ENCODE measurements around the gene CEP70.
"Not testable (repeated sequence)": the region's sequence is repeated elsewhere in the genome, so short reads cannot be mapped to it uniquely, and the experiment has no call there.

CEP70 gene

GRCh38 chr3:138465925-138466324 is 128.1 kb downstream of the CEP70 start:
- no peak for DNase-seq

GRCh38 chr3:138465451-138465850 is 128.6 kb downstream of the CEP70 start:
- no peak for DNase-seq

GRCh38 chr3:138464491-138464860 is 129.6 kb downstream of the CEP70 start:
- no peak for DNase-seq

- DNase-seq = no peak
These were observed 130.2 kb downstream of the CEP70 start for GRCh38 chr3:138463724-138464490.

GRCh38 chr3:138461896-138462295 is 132.2 kb downstream of the CEP70 start:
- no peak for DNase-seq

- no peak for DNase-seq
These were observed 132.8 kb downstream of the CEP70 start for GRCh38 chr3:138461246-138461645.

- DNase-seq = no peak
These were observed 133.4 kb downstream of the CEP70 start for GRCh38 chr3:138460536-138461205.

- no peak for DNase-seq
These were observed 134.2 kb downstream of the CEP70 start for GRCh38 chr3:138459619-138460535.

GRCh38 chr3:138458774-138459499 is 135.1 kb downstream of the CEP70 start:
- DNase-seq = no peak

- no peak for DNase-seq
These were observed 136.0 kb downstream of the CEP70 start for GRCh38 chr3:138457863-138458735.

GRCh38 chr3:138456961-138457862 is 136.8 kb downstream of the CEP70 start:
- no peak for DNase-seq

- no peak for DNase-seq
These were observed 138.0 kb downstream of the CEP70 start for GRCh38 chr3:138455801-138456716.

GRCh38 chr3:138453940-138454339 is 140.1 kb downstream of the CEP70 start:
- not testable (repeated sequence) for DNase-seq

- no peak for DNase-seq
These were observed 141.6 kb downstream of the CEP70 start for GRCh38 chr3:138452436-138452835.

- no peak for DNase-seq
These were observed 142.4 kb downstream of the CEP70 start for GRCh38 chr3:138451595-138452162.

GRCh38 chr3:138450704-138451424 is 143.2 kb downstream of the CEP70 start:
- no peak for DNase-seq

- no peak for DNase-seq
These were observed 143.9 kb downstream of the CEP70 start for GRCh38 chr3:138450181-138450580.

- DNase-seq = no peak
These were observed 144.6 kb downstream of the CEP70 start for GRCh38 chr3:138449490-138449889.

All from activated T-cell treated with anti-CD3 and anti-CD28 coated beads, Interleukin-2, amount 50 U/mL, for 1 hour (primary cell).